ENCODE measurements around the gene GBX2.

Gene GBX2

DNA sequence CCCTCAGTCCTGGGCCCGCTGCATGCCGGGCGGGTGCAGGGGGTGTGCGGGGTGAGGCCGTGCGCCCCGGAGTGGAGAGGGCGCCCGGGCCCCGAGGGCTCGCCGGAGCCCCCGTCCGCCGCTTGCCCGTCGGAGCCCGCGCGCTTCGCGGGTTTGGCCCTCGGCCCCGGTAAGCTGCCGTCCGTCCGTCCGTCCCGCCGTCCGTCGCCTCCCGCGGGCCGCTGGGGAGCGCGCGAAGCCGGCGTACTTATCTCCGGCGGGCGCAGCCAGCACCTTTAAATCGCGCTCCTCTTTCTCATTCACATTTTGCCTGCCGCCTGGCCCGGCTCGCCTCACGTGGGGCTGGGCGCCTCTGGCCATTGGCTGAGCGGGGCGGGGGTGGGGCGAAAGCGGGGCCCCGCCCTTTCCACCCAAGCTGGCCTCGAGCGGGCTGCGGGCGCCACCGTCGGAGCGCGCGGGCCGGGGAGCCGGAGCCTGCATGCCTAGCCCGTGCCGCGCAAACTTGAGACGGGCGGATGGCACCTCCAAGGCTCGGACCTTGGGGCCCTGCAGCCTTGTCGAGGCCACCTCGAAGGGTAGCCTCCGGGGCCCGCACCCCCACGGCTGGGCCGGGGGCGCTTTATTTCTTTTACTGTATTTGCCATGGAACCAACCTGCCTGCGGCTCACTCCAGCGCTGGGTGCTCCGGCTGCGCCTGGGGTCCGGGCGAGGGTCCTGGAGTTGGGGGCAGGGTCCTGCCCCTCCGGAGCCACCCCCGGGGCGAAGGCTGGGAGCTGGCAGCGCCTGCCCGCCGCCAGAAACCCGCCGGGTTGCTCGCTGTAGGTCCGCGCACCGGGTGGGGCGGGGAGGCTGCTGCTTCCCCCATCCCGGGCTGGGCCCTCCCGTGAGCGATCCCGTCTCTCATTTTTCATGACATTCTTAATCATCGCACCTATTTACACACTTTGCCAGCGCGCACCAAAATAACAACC lies at the start of gene GBX2:
TSS of gene GBX2 (minus strand) at position 277 of the 971 bp plus-strand sequence. CDS start 415 bp downstream, outside the sequence.
- DNase-seq: no peak

DNA sequence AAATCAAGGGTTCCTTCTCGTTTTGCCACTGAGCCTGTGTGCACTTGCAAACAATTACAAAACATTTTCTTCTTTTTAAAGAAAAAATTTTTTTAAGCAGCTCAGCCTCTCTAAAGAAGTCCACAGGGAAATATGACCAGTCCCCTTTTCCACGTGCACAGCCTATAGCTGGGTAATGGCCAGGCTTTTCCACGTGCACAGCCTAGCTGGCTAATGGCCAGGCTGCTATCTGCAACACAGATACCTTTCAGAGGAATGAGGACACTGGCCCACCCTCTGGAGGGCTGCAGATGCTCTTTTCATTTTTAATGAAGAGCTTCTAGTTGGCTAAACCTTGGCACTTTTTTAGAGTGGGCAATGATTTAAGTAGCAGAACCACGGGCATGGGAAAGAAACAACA lies 49.7 kb upstream of the GBX2 start:
- DNase-seq: no peak

DNA sequence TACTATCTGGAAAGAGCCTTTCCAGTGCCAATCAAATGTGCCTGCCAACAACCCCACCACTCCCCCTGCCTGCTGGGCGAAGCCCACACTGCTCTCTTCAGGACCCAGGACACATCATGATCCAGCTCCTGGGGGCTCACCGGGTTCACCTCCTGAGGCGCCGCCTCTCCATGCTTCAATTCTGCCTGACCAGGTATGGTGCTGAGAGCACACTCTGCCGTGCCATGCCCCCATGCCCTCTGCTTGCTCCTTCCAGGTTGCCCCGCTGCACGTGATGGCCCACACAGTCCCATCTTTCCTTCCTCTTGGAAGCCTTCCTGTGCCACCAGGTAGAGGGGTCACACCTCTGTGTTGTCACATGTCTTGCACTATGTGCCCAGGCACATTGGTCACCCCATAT lies 48.5 kb upstream of the GBX2 start:
- DNase-seq: no peak

- no peak for DNase-seq
Observed at GRCh38 chr2:236215761-236216333, 47.7 kb upstream of the GBX2 start.

DNA sequence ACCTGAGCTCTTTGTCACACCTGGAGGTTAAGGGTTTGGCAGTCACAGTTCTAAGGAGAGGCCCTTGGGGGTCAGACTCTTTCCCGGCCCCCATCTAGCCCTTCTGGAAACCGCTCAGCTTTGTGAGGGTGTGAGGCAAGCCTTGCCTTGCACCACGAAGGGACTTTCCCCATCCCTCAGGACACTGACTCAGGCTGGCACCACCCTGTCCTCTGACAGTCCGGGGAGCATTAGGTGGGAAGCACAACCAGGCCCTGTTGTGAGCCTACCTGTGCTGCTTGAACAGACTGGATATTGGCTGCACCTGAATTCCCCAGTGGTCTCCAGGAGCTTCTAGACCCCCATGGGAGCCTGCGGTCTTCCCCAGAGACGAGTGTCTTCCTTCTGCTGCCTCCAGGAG lies 47.0 kb upstream of the GBX2 start:
- DNase-seq: no peak

DNA sequence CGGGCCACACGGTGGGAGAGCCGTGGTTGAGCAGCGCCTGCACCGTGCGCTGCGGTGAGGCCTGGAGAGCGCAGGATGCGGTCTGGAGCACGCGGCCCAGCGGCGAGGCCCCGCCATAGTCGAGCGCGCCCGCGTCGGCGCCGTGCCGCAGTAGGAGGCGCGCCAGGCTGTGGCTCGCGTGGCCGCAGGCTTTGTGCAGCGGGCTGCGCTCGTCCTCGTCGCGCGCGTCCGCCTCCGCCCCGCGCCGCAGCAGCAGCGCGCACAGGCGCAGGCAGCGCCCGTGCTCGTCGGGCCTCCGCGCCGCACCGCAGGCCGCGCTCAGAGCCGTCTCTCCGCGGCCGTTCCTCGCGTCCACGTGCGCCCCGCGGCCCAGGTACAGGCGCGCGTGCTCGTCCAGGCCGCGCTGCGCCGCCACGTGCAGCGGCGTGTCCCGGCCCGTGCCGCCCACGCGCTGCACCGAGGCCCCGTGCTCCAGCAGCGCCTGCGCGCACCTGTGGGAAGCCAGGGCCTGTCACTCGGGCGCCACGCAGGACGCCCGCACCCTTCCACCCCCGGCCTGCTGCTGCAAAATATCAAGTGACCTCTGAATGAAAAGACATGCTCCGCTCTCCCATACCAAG lies 46.3 kb upstream of the GBX2 start:
- DNase-seq: no peak

DNA sequence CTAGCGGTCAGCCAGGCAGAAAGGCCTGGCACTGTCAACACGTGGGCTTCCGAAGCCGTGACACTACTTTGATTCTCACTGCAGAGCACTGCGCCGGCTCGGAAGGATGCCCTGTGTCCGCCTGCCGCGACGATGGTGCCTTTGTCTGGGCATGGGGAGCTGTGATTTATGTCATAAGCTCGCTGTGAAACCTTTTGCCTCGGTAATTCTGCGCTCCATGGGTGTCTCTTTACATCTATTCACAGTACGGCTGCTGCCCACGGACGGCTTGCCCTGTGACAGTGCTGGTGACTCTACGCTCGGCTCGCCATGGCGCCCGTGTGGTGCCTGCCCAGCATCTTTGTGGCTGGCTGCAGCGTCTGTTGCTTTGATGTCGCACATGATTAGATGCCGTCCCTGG lies 43.1 kb upstream of the GBX2 start:
- DNase-seq: no peak

DNA sequence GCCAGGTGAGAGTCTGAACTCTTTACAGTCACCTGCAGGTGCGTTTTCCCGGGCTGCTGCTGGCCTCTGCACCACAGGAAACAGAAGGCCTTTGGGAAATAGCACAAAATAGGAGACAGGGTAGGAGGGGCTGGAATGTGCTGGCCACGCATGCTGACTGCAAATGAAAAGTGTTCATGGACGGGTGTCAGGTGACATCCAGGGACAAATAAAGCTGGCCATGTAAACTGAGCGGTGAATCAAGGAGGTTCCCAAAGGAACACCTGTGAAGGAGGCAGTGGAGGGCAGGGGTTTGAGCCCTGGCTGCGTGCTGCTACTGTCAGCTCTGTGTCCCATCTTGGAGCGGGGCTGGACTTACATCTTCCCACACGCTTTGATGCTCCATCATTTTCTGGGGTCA lies 42.4 kb upstream of the GBX2 start:
- DNase-seq: no peak

GRCh38 chr2:236209996-236210395 lies 41.8 kb upstream of the GBX2 start:
- no peak for DNase-seq

DNA sequence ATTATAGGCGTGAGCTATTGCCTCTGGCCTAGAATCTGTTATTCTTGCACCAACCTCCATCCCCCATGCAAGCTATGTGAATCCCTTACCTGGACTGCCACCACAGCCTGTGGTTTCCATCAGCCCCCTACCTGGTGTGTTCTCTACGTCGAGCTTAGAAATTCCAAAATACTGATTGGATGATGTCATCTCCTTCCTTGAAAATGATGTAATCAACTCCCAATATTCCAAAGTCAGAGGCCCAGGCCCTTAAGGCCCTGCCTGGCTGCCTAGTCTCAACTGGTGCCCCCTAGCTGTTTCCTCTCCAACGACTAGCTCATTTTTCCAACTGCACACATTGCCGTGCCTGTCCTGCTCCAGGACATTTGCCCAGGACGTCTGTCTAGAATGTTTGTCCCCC lies 41.3 kb upstream of the GBX2 start:
- DNase-seq: no peak

DNA sequence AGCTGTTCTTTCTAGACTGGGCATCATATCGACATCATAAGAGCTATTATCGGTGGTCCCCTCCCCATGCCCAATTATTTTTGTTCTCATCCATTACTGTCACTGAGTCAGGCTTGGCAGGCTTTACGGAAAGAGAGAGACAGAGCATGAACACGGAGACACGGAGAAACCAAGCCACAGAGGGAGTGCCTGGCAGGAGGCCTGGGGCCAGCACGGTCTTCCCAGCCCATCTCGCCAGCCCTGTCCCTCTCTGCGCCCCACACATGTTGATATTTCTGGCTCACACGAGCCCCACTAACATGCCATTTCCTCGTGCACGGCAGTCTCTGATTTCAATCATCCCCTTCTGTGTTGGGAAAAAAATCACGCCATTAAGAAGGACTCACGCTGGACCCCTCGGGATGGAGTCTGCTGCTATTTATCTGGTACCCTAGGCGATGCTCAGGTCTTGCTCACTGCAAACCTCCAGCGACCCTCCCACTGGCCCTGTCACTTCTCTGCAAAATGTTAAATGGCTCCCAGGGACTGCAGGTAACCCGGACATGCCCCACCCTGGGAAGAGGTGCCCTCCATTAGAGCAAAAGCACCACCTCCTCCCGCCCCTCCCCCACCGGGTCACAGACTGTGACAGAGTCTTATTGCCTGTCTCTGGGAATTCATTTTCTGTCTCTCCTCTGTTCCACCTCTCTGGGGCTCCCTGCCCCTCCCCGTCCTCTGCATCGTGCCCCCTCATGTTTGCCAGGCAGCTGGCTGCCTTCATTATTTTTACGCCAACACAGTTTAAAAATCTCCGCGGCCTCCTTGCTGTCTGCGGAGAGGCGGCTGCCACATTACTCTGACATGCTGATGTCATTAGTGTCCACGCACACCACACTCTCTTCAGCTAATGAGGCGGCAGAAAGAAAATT lies 40.1 kb upstream of the GBX2 start:
- DNase-seq: no peak

GRCh38 chr2:236207472-236207871 lies 39.3 kb upstream of the GBX2 start:
- no peak for DNase-seq

GRCh38 chr2:236205867-236206645 lies 37.9 kb upstream of the GBX2 start:
- DNase-seq: no peak

- DNase-seq: no peak
Observed at GRCh38 chr2:236204953-236205352, 36.8 kb upstream of the GBX2 start.

GRCh38 chr2:236200378-236200777 lies 32.2 kb upstream of the GBX2 start:
- DNase-seq: no peak

DNA sequence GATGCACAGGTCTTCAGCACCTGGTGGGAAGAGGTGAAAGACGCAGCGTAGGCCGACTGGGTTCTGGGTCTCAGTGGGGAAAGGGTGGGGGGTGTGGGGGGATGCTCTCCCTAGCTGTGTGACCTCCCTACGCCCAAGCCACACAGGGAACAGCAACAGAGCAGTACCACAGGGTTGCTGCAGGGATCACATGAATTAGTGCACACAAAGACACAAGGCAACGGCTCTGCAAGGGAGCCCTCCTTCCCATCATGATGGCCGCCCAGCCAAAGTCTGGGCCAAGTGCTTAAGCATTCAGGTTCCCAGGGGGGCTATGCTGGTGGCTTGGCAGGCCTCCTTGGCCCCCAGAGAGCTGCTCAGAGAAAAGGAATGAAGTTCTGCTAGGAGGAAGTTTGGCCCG lies 28.2 kb upstream of the GBX2 start:
- no peak for DNase-seq

DNA sequence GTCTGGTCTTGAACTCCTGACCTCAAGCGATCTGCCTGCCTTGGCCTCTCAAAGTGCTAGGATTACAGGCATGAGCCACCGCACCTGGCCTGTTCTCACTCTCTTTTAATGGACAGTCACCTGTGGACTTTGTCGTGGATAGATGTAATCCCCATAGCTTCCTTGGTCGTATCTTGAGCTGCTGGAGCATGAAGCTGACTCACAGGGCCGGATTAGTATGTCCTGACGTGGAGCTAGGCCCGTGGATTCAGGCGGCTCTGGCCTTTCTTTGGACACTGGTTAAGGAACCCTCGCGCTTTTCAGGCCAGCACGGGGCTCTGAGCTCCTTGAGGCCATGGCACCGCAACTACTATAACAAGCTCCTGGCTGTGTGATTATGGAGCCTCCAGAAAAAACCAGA lies 27.5 kb upstream of the GBX2 start:
- DNase-seq: no peak

GRCh38 chr2:236194786-236195185 lies 26.6 kb upstream of the GBX2 start:
- no peak for DNase-seq

- DNase-seq: no peak
Observed at GRCh38 chr2:236193026-236193425, 24.8 kb upstream of the GBX2 start.

- no peak for DNase-seq
Observed at GRCh38 chr2:236190674-236191073, 22.5 kb upstream of the GBX2 start.

DNA sequence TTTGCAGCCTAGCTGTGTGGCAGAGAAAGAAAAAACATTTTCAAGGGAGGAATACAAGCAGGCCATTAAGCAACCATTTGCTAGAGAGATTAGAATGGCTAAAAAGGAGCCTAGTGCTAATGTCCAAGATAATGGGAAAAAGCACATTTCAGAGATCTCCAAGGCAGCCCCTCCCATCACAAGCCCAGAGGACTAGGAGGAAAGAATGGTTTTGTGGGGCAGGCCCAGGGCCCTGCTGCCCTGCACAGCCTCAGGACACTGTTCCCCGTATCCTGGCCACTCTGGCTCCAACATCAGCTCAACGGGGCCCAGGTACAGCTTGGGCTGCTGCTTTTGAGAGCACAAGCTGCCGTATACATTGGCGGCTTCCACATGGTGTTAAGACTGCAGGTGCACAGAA lies 16.5 kb upstream of the GBX2 start:
- DNase-seq: no peak

GRCh38 chr2:236180831-236181453 lies 12.8 kb upstream of the GBX2 start:
- no peak for DNase-seq
